Mesenchymal stem cell (in vitro differentiated cells and primary cell): ENCODE results near the gene PID1.

Source experiments
- DNase-seq: peaks from one replicate; pipeline ENCODE4 v3.0.0-alpha.2; 2013
- H2AFZ ChIP-seq: one replicate; pipeline ENCODE4 v1.6.1; 2013; ENCODE audit warnings: low read depth, mild to moderate bottlenecking, control low read depth, inconsistent platforms, low read length, moderate library complexity
- H2AK5ac ChIP-seq: 2 replicates; pipeline ENCODE4 v1.6.1; 2013; ENCODE audit warnings: low read length, moderate library complexity, mild to moderate bottlenecking, inconsistent platforms; ENCODE audit not compliant: severe bottlenecking
- H2BK120ac ChIP-seq: one replicate; pipeline ENCODE4 v1.6.1; 2013; ENCODE audit warnings: low read depth, mild to moderate bottlenecking, inconsistent platforms, low read length, moderate library complexity
- H2BK12ac ChIP-seq, 2 experiments: one replicate each; pipeline ENCODE4 v1.6.1; 2013; ENCODE audit warnings: inconsistent platforms in 2 of 2, low read length in 2 of 2, mild to moderate bottlenecking in 2 of 2, moderate library complexity in 2 of 2, control low read depth in 1 of 2
- H2BK15ac ChIP-seq: one replicate; pipeline ENCODE4 v1.6.1; 2013; ENCODE audit warnings: mild to moderate bottlenecking, low read depth, inconsistent platforms; ENCODE audit not compliant: poor library complexity, severe bottlenecking
- H2BK5ac ChIP-seq: 2 replicates; pipeline ENCODE4 v1.6.1; 2013; ENCODE audit warnings: low read depth, mild to moderate bottlenecking, low read length, control low read depth, inconsistent platforms; ENCODE audit not compliant: poor library complexity, severe bottlenecking
- H3K14ac ChIP-seq, 2 experiments: one replicate each; pipeline ENCODE4 v1.6.1; 2013; ENCODE audit warnings: inconsistent platforms in 2 of 2, low read length in 2 of 2, control low read depth in 1 of 2, mild to moderate bottlenecking in 1 of 2, moderate library complexity in 1 of 2
- H3K18ac ChIP-seq, 2 experiments: one replicate each; pipeline ENCODE4 v1.6.1; 2013; ENCODE audit warnings: inconsistent platforms in 2 of 2, low read length in 2 of 2, control low read depth in 1 of 2, low read depth in 1 of 2, mild to moderate bottlenecking in 1 of 2
- H3K23ac ChIP-seq, 2 experiments: one replicate each; pipeline ENCODE4 v1.6.1; 2013; ENCODE audit warnings: inconsistent platforms in 2 of 2, low read length in 2 of 2, mild to moderate bottlenecking in 2 of 2, moderate library complexity in 2 of 2, control low read depth in 1 of 2
- H3K27ac ChIP-seq: 2 replicates; pipeline ENCODE4 v1.5.1; 2013; ENCODE audit warnings: mild to moderate bottlenecking, moderate library complexity, low read length, control low read depth, inconsistent platforms; ENCODE audit not compliant: poor library complexity, severe bottlenecking
- H3K27me3 ChIP-seq, 2 experiments: 2 replicates each; pipeline versions ENCODE4 v1.6.1 to v1.7.0; 2013; ENCODE audit warnings: low read length in 2 of 2, mild to moderate bottlenecking in 2 of 2, moderate library complexity in 2 of 2, control low read depth in 1 of 2, inconsistent platforms in 1 of 2; ENCODE audit not compliant: control insufficient read depth in 1 of 2, insufficient read depth in 1 of 2
- H3K36me3 ChIP-seq, 2 experiments: 2 replicates each; pipeline versions ENCODE4 v1.6.1 to v1.7.0; 2013; ENCODE audit warnings: low read length in 2 of 2, control low read depth in 1 of 2, inconsistent platforms in 1 of 2, low read depth in 1 of 2, mild to moderate bottlenecking in 1 of 2; ENCODE audit not compliant: insufficient read depth in 2 of 2, control insufficient read depth in 1 of 2
- H3K4ac ChIP-seq, 2 experiments: one replicate each; pipeline ENCODE4 v1.6.1; 2013; ENCODE audit warnings: inconsistent platforms in 2 of 2, low read length in 2 of 2, mild to moderate bottlenecking in 2 of 2, moderate library complexity in 2 of 2, control low read depth in 1 of 2, low read depth in 1 of 2
- H3K4me1 ChIP-seq: 2 replicates; pipeline ENCODE4 v1.6.1; 2013; ENCODE audit warnings: low read depth, low read length, control low read depth; ENCODE audit not compliant: control insufficient read depth, insufficient read depth
- H3K4me2 ChIP-seq: 2 replicates; pipeline ENCODE4 v1.6.1; 2013; ENCODE audit warnings: low read length, mild to moderate bottlenecking, inconsistent platforms; ENCODE audit not compliant: poor library complexity, severe bottlenecking
- H3K4me3 ChIP-seq, 2 experiments: 2 replicates each; pipeline versions ENCODE4 v1.5.1 to v1.7.0; 2013; ENCODE audit warnings: low read length in 2 of 2, mild to moderate bottlenecking in 2 of 2, control low read depth in 1 of 2, low read depth in 1 of 2; ENCODE audit not compliant: insufficient read depth in 1 of 2
- H3K79me1 ChIP-seq: replicated peaks from 2 replicates; pipeline ENCODE4 v1.6.1; 2013; ENCODE audit warnings: mild to moderate bottlenecking, control low read depth, low read length, inconsistent platforms; ENCODE audit not compliant: poor library complexity, severe bottlenecking
- H3K9ac ChIP-seq: 2 replicates; pipeline ENCODE4 v1.7.0; 2013; ENCODE audit warnings: mild to moderate bottlenecking, low read length, moderate library complexity
- H3K9me3 ChIP-seq: 2 replicates; pipeline ENCODE4 v1.7.0; 2013; ENCODE audit warnings: mild to moderate bottlenecking, low read length; ENCODE audit not compliant: control insufficient read depth
- H4K8ac ChIP-seq: one replicate; pipeline ENCODE4 v1.6.1; 2013; ENCODE audit warnings: inconsistent platforms, mild to moderate bottlenecking, low read length, moderate library complexity
- H4K91ac ChIP-seq: one replicate; pipeline ENCODE4 v1.6.1; 2013; ENCODE audit warnings: mild to moderate bottlenecking, low read length, inconsistent platforms
- WGBS: methylation state at CpG from one replicate; pipeline ENCODE4 v1.1.7; 2013; ENCODE audit warnings: mixed read lengths; 5-methylcytosine and 5-hydroxymethylcytosine counted together

PID1 gene

DNA sequence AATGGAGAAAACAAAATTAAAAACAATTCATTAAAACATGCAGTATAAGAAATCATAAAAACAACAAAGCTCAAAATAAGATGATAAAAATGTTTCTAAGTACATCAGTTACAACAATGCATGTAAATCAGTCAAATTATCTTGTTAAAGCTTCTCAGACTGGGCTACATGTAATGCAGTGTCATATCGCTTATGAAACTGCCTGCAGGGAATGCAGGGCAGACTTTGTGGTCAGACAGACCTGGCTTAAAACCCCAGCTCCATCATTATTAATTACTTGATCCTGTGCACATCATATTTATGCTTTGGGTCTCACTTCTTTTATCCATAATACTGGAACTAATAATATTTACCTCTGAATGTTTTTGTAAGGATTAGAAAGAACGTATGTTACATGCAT lies 74.6 kb downstream of the PID1 start:
- Histone ChIP-seq H3K4me2 (no peak overlapping the region), H2BK15ac (no peak overlapping the region), H3K4me1 (no peaks in the 10 kb centered on the region), H3K4ac (no peak overlapping the region), H3K27me3 (no peaks in the 10 kb centered on the region), H2AK5ac (no peak overlapping the region), H3K14ac (no peak overlapping the region), H3K9ac (no peak overlapping the region), H3K9me3 (no peaks in the 10 kb centered on the region), H3K36me3 (no peaks in the 10 kb centered on the region), H3K4me3 (no peak overlapping the region), H2BK5ac (no peak overlapping the region), H2AFZ (no peak overlapping the region), H4K8ac (no peak overlapping the region), H3K23ac (no peak overlapping the region), H4K91ac (no peak overlapping the region), H3K18ac (no peak overlapping the region), H2BK12ac (no peak overlapping the region), H2BK120ac (no peak overlapping the region), H3K27ac (no peak overlapping the region), H3K79me1 (no peaks in the 10 kb centered on the region)
- 89% methylated on average over 1 of the region's 2 CpGs for WGBS
- DNase-seq = no peak

DNA sequence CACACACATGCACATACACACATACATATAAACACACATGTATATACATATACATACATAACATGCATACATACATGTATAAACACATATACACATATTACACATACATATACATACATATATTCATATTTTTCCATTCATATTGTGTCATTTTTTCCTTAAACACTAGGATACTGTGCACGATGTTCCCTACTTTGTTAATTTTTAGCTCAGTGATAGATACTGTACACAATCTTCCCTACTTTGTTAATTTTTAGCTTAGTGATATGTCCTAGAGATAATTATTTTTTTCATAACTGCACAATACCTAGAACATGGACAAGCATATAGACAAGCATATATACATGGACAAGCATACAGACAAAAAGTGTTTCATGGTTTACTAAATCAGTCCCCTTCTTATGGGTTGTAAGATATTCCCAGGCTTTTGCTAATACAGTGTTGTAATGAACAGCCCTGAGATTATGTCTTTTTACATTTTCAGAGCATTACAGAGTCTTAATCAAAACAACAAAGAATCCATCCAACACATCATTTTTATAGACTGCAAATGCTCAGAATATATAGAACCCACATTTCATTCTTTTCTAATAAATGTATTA lies 75.6 kb downstream of the PID1 start:
- Histone ChIP-seq H4K8ac (no peak overlapping the region), H3K36me3 (no peaks in the 10 kb centered on the region), H2BK120ac (no peak overlapping the region), H3K18ac (no peak overlapping the region), H3K27ac (no peak overlapping the region), H2AK5ac (no peak overlapping the region), H3K23ac (no peak overlapping the region), H3K4me3 (no peak overlapping the region), H4K91ac (no peak overlapping the region), H3K14ac (no peak overlapping the region), H3K9me3 (no peaks in the 10 kb centered on the region), H3K4me2 (no peak overlapping the region), H3K4me1 (no peaks in the 10 kb centered on the region), H2BK12ac (no peak overlapping the region), H3K4ac (no peak overlapping the region), H3K27me3 (no peaks in the 10 kb centered on the region), H3K79me1 (no peaks in the 10 kb centered on the region), H2BK5ac (no peak overlapping the region), H3K9ac (no peak overlapping the region), H2AFZ (no peak overlapping the region), H2BK15ac (no peak overlapping the region)
- no CpG with 5 or more reads among the region's 1 CpG for WGBS
- DNase-seq = no peak

- Histone ChIP-seq H3K4ac (no peak overlapping the region), H2AK5ac (no peak overlapping the region), H3K4me3 (no peak overlapping the region), H3K79me1 (no peaks in the 10 kb centered on the region), H3K18ac (no peak overlapping the region), H3K23ac (no peak overlapping the region), H3K4me2 (no peak overlapping the region), H3K9me3 (no peaks in the 10 kb centered on the region), H3K4me1 (no peaks in the 10 kb centered on the region), H2BK12ac (no peak overlapping the region), H3K14ac (no peak overlapping the region), H4K8ac (no peak overlapping the region), H2BK120ac (no peak overlapping the region), H2BK15ac (no peak overlapping the region), H3K27me3 (no peaks in the 10 kb centered on the region), H2AFZ (no peak overlapping the region), H3K27ac (no peak overlapping the region), H3K36me3 (no peaks in the 10 kb centered on the region), H4K91ac (no peak overlapping the region), H2BK5ac (no peak overlapping the region), H3K9ac (no peak overlapping the region)
- 79% methylated on average over 2 of the region's 3 CpGs for WGBS
- no peak for DNase-seq
Measured at GRCh38 chr2:229193281-229193680, 77.8 kb downstream of the PID1 start.

DNA sequence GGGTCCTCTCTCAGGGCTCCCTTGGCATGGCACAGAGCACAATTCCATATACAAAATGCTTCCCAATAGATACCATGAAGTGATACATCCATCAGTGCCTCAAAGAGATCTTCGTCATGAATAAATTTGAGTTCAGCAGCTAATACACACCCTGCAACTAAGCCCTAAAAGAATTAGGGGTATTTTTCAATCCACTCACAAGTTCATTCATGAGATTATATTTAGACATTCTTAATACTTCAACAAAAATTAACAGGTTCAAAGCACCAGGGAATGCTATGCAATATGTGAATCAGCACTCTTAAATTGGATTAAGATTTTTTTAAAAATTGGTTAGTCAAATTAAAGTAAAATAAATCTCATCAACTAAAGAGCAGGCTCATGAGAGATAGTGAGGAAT lies 79.7 kb downstream of the PID1 start:
- H3K36me3 ChIP-seq = no peaks in the 10 kb centered on the region
- no peak overlapping the region for H3K4me3 ChIP-seq
- H2AFZ ChIP-seq = no peak overlapping the region
- WGBS = 44% methylated on average over 1 of the region's 1 CpG
- no peak overlapping the region for H3K4ac ChIP-seq
- no peaks in the 10 kb centered on the region for H3K79me1 ChIP-seq
- no peak overlapping the region for H3K4me2 ChIP-seq
- H3K9ac ChIP-seq = no peak overlapping the region
- no peak overlapping the region for H3K18ac ChIP-seq
- no peak overlapping the region for H3K23ac ChIP-seq
- H3K4me1 ChIP-seq = no peaks in the 10 kb centered on the region
- H2BK15ac ChIP-seq = no peak overlapping the region
- DNase-seq = no peak
- no peak overlapping the region for H3K14ac ChIP-seq
- H4K91ac ChIP-seq = no peak overlapping the region
- no peak overlapping the region for H2AK5ac ChIP-seq
- H3K27ac ChIP-seq = no peak overlapping the region
- H3K9me3 ChIP-seq = peaks cover 10% of the 10 kb centered on the region
- no peak overlapping the region for H4K8ac ChIP-seq
- no peak overlapping the region for H2BK12ac ChIP-seq
- no peak overlapping the region for H2BK120ac ChIP-seq
- no peaks in the 10 kb centered on the region for H3K27me3 ChIP-seq
- H2BK5ac ChIP-seq = no peak overlapping the region
